Trophoblast cell (in vitro differentiated cells and primary cell): ENCODE measurements around the gene PTGIR.

ENCODE experiments used
- DNase-seq, 2 donors: peaks; one replicate each; pipeline ENCODE4 v3.0.0-alpha.2; 2016
- H2AFZ ChIP-seq: 2 replicates; pipeline ENCODE4 v1.6.1; 2013; ENCODE audit warnings: low read length, moderate library complexity, mild to moderate bottlenecking; ENCODE audit not compliant: insufficient read depth, poor library complexity
- H2AK5ac ChIP-seq: 2 replicates; pipeline ENCODE4 v1.6.1; 2013; ENCODE audit warnings: mild to moderate bottlenecking, low read length
- H2BK120ac ChIP-seq: 2 replicates; pipeline ENCODE4 v1.6.1; 2013; ENCODE audit warnings: low read length, mild to moderate bottlenecking, moderate library complexity; ENCODE audit not compliant: insufficient read depth, poor library complexity
- H2BK12ac ChIP-seq: 2 replicates; pipeline ENCODE4 v1.6.1; 2013; ENCODE audit warnings: mild to moderate bottlenecking, low read length, moderate library complexity
- H2BK5ac ChIP-seq: 2 replicates; pipeline ENCODE4 v1.6.1; 2013; ENCODE audit warnings: low read length, low read depth, moderate library complexity, mild to moderate bottlenecking; ENCODE audit not compliant: poor library complexity
- H3K14ac ChIP-seq: 2 replicates; pipeline ENCODE4 v1.6.1; 2013; ENCODE audit warnings: mild to moderate bottlenecking, low read length
- H3K18ac ChIP-seq: 2 replicates; pipeline ENCODE4 v1.6.1; 2013; ENCODE audit warnings: mild to moderate bottlenecking, low read length
- H3K23ac ChIP-seq: 2 replicates; pipeline ENCODE4 v1.6.1; 2013; ENCODE audit warnings: low read length
- H3K27ac ChIP-seq: 2 replicates; pipeline ENCODE4 v1.5.1; 2013; ENCODE audit warnings: low read depth, mild to moderate bottlenecking, inconsistent platforms, low read length, moderate library complexity
- H3K27me3 ChIP-seq: 2 replicates; pipeline ENCODE4 v1.6.1; 2013; ENCODE audit warnings: inconsistent platforms, mild to moderate bottlenecking, low read length, moderate library complexity; ENCODE audit not compliant: insufficient read depth
- H3K36me3 ChIP-seq, 2 experiments: 1 replicate in 1 of 2; 2 replicates in 1 of 2; pipeline ENCODE4 v1.6.1; 2013; ENCODE audit warnings: low read length in 2 of 2, mild to moderate bottlenecking in 2 of 2, moderate library complexity in 1 of 2; ENCODE audit not compliant: insufficient read depth in 2 of 2, control insufficient read depth in 1 of 2
- H3K4ac ChIP-seq: 2 replicates; pipeline ENCODE4 v1.6.1; 2013; ENCODE audit warnings: low read depth, mild to moderate bottlenecking, low read length, moderate library complexity
- H3K4me1 ChIP-seq, 2 experiments: 1 replicate in 1 of 2; 2 replicates in 1 of 2; pipeline ENCODE4 v1.6.1; 2013; ENCODE audit warnings: low read length in 2 of 2, mild to moderate bottlenecking in 2 of 2, moderate library complexity in 1 of 2; ENCODE audit not compliant: insufficient read depth in 2 of 2, control insufficient read depth in 1 of 2
- H3K4me2 ChIP-seq: 2 replicates; pipeline ENCODE4 v1.6.1; 2013; ENCODE audit warnings: inconsistent platforms, mild to moderate bottlenecking, low read length, moderate library complexity
- H3K4me3 ChIP-seq: 2 replicates; pipeline ENCODE4 v1.5.1; 2013; ENCODE audit warnings: mild to moderate bottlenecking, low read depth, low read length, inconsistent platforms
- H3K79me1 ChIP-seq: one replicate; pipeline ENCODE4 v1.6.1; 2013; ENCODE audit warnings: low read length
- H3K79me2 ChIP-seq: 2 replicates; pipeline ENCODE4 v1.6.1; 2013; ENCODE audit warnings: low read length, mild to moderate bottlenecking; ENCODE audit not compliant: control insufficient read depth, insufficient read depth, poor library complexity
- H3K9ac ChIP-seq: 2 replicates; pipeline ENCODE4 v1.6.1; 2013; ENCODE audit warnings: mild to moderate bottlenecking, low read length
- H3K9me3 ChIP-seq: 2 replicates; pipeline ENCODE4 v1.6.1; 2013; ENCODE audit warnings: low read depth, mild to moderate bottlenecking, control low read depth, inconsistent platforms, low read length; ENCODE audit not compliant: insufficient read depth
- H4K12ac ChIP-seq: 2 replicates; pipeline ENCODE4 v1.6.1; 2013; ENCODE audit warnings: low read depth, mild to moderate bottlenecking, low read length, moderate library complexity
- H4K8ac ChIP-seq: 2 replicates; pipeline ENCODE4 v1.6.1; 2013; ENCODE audit warnings: low read depth, mild to moderate bottlenecking, low read length, moderate library complexity
- H4K91ac ChIP-seq: one replicate; pipeline ENCODE4 v1.6.1; 2013; ENCODE audit warnings: low read depth, mild to moderate bottlenecking, low read length, moderate library complexity
- WGBS: extraction: QIAGEN DNeasy Blood & Tissue Kit; methylation state at CpG from one replicate; pipeline ENCODE4 v1.1.7; 2013; ENCODE audit warnings: missing lambda C conversion rate; ENCODE audit not compliant: insufficient read length, insufficient coverage; ENCODE audit errors: extremely low coverage; 5-methylcytosine and 5-hydroxymethylcytosine counted together

PTGIR gene

DNA sequence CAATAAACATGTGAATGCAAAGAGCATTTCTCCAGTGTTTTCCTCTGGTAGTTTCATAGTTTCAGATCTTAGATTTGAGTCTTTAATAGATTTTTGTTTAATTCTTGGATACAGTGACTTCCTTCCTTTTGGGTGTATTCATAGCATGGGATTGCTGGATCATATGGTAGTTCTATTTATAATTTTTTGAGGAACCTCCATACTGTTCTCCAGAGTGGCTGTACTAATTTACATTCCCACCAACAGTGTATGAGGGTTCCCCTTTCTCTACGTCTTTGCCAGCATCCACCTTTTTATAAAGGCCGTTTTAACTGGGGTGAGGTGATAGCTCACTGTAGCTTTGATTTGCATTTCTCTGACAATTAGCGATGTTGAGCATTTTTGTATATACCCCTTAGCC, 33.0 kb downstream of the PTGIR start:
- no peaks in the 10 kb centered on the region for H3K79me2 ChIP-seq
- H3K14ac ChIP-seq, result no peak overlapping the region
- H3K4me3 ChIP-seq, result no peak overlapping the region
- H3K18ac ChIP-seq, result no peak overlapping the region
- H4K8ac ChIP-seq, result no peak overlapping the region
- H4K91ac ChIP-seq, result no peak overlapping the region
- H3K9ac ChIP-seq, result no peak overlapping the region
- H3K4ac ChIP-seq, result no peak overlapping the region
- DNase-seq, result no peak
- no peak overlapping the region for H2AFZ ChIP-seq
- H3K9me3 ChIP-seq, result no peaks in the 10 kb centered on the region
- no peak overlapping the region for H2BK5ac ChIP-seq
- no peaks in the 10 kb centered on the region for H3K27me3 ChIP-seq
- no peak overlapping the region for H3K27ac ChIP-seq
- H3K79me1 ChIP-seq, result no peaks in the 10 kb centered on the region
- no peak overlapping the region for H2BK120ac ChIP-seq
- H3K36me3 ChIP-seq, result no peaks in the 10 kb centered on the region
- H3K23ac ChIP-seq, result no peak overlapping the region
- no peak overlapping the region for H3K4me2 ChIP-seq
- no CpG with 5 or more reads among the region's 3 CpGs for WGBS
- H2AK5ac ChIP-seq, result no peak overlapping the region
- no peak overlapping the region for H4K12ac ChIP-seq
- no peaks in the 10 kb centered on the region for H3K4me1 ChIP-seq
- no peak overlapping the region for H2BK12ac ChIP-seq

- DNase-seq, result no peak
- no peak overlapping the region for H2AK5ac ChIP-seq
These were observed 33.6 kb downstream of the PTGIR start for GRCh38 chr19:46591254-46591653.

DNA sequence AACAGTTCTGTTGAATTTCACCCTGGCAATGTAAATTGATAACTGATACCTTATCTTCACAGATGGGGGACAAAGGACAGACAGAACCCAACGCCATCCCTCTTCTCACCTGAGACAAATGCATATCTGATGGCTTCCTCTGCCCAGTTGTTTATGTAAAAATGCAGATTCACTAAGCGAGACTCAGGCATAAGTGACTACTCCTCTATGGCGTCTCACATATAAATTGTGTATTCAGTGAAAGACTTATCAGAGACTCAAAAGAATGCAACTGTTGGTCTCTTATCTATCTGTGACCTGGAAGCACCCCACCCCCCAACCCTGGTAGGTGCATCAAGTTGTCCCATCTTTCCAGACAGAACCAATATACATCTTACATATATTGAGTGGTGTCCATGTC, 37.0 kb downstream of the PTGIR start:
- no peak overlapping the region for H3K4me3 ChIP-seq
- no CpG with 5 or more reads among the region's 3 CpGs for WGBS
- DNase-seq, result no peak

More at GRCh38 chr19:46591254-46591653, 33.6 kb downstream of the PTGIR start:
- no peak overlapping the region for H3K14ac ChIP-seq
- H2BK5ac ChIP-seq, result no peak overlapping the region
- no peaks in the 10 kb centered on the region for H3K79me2 ChIP-seq
- H4K8ac ChIP-seq, result no peak overlapping the region
- H4K91ac ChIP-seq, result no peak overlapping the region
- H3K36me3 ChIP-seq, result no peaks in the 10 kb centered on the region
- no peak overlapping the region for H3K4me3 ChIP-seq
- H4K12ac ChIP-seq, result no peak overlapping the region
- no peaks in the 10 kb centered on the region for H3K9me3 ChIP-seq
- no peak overlapping the region for H3K23ac ChIP-seq
- H2BK12ac ChIP-seq, result no peak overlapping the region
- H3K18ac ChIP-seq, result no peak overlapping the region
- no peak overlapping the region for H3K9ac ChIP-seq
- no peak overlapping the region for H2AFZ ChIP-seq
- H3K4ac ChIP-seq, result no peak overlapping the region
- no peak overlapping the region for H2BK120ac ChIP-seq
- no peak overlapping the region for H3K4me2 ChIP-seq
- WGBS, result no CpG with 5 or more reads among the region's 4 CpGs
- no peaks in the 10 kb centered on the region for H3K4me1 ChIP-seq
- no peaks in the 10 kb centered on the region for H3K79me1 ChIP-seq
- no peaks in the 10 kb centered on the region for H3K27me3 ChIP-seq
- H3K27ac ChIP-seq, result no peak overlapping the region

GRCh38 chr19:46586294-46586693, 38.6 kb downstream of the PTGIR start:
- DNase-seq, result no peak

More for the DNA sequence above, 37.0 kb downstream of the PTGIR start:
- H3K4me2 ChIP-seq, result no peak overlapping the region
- H3K27ac ChIP-seq, result no peak overlapping the region
- H3K79me1 ChIP-seq, result no peaks in the 10 kb centered on the region
- no peak overlapping the region for H3K9ac ChIP-seq
- no peak overlapping the region for H3K23ac ChIP-seq
- no peak overlapping the region for H2BK5ac ChIP-seq
- no peak overlapping the region for H4K12ac ChIP-seq
- H3K4ac ChIP-seq, result no peak overlapping the region
- H2AK5ac ChIP-seq, result no peak overlapping the region
- no peak overlapping the region for H4K91ac ChIP-seq
- no peaks in the 10 kb centered on the region for H3K9me3 ChIP-seq
- H3K18ac ChIP-seq, result no peak overlapping the region
- no peaks in the 10 kb centered on the region for H3K36me3 ChIP-seq
- H3K27me3 ChIP-seq, result no peaks in the 10 kb centered on the region
- no peak overlapping the region for H2AFZ ChIP-seq
- H3K79me2 ChIP-seq, result no peaks in the 10 kb centered on the region
- H2BK120ac ChIP-seq, result no peak overlapping the region
- H4K8ac ChIP-seq, result no peak overlapping the region
- H3K14ac ChIP-seq, result no peak overlapping the region
- H2BK12ac ChIP-seq, result no peak overlapping the region
- no peaks in the 10 kb centered on the region for H3K4me1 ChIP-seq

More at GRCh38 chr19:46586294-46586693, 38.6 kb downstream of the PTGIR start:
- H3K36me3 ChIP-seq, result no peaks in the 10 kb centered on the region
- no peak overlapping the region for H3K4me2 ChIP-seq
- no peak overlapping the region for H4K12ac ChIP-seq
- no peak overlapping the region for H4K8ac ChIP-seq
- no peak overlapping the region for H3K9ac ChIP-seq
- WGBS, result no CpG with 5 or more reads among the region's 4 CpGs
- no peaks in the 10 kb centered on the region for H3K79me2 ChIP-seq
- no peak overlapping the region for H3K27ac ChIP-seq
- H3K18ac ChIP-seq, result no peak overlapping the region
- no peaks in the 10 kb centered on the region for H3K9me3 ChIP-seq
- no peak overlapping the region for H4K91ac ChIP-seq
- no peak overlapping the region for H3K14ac ChIP-seq
- H3K4ac ChIP-seq, result no peak overlapping the region
- no peak overlapping the region for H2BK12ac ChIP-seq
- no peak overlapping the region for H3K23ac ChIP-seq
- no peaks in the 10 kb centered on the region for H3K27me3 ChIP-seq
- H2AK5ac ChIP-seq, result no peak overlapping the region
- H3K79me1 ChIP-seq, result no peaks in the 10 kb centered on the region
- no peak overlapping the region for H2AFZ ChIP-seq
- no peak overlapping the region for H2BK120ac ChIP-seq
- no peaks in the 10 kb centered on the region for H3K4me1 ChIP-seq
- H2BK5ac ChIP-seq, result no peak overlapping the region
- no peak overlapping the region for H3K4me3 ChIP-seq
